HG03175 (cell line): ENCODE results near the gene SERGEF.
"Not testable (repeated sequence)": the region's sequence is repeated elsewhere in the genome, so short reads cannot be mapped to it uniquely, and the experiment has no call there.

Experiments
- ATAC-seq: cut with Tn5 transposase; IDR thresholded peaks from one replicate; pipeline ENCODE4 v1.9.1; 2021; ENCODE audit warnings: mild to moderate bottlenecking, moderate library complexity; ENCODE audit not compliant: unreplicated experiment

The SERGEF gene

GRCh38 chr11:18001191-18001590, 11.7 kb downstream of the SERGEF start:
- ATAC-seq, result peak; percentile 16

- peak; percentile 84 for ATAC-seq
Observed at GRCh38 chr11:18000760-18001159, 12.1 kb downstream of the SERGEF start.

- ATAC-seq, result not testable (repeated sequence)
Observed at GRCh38 chr11:18000128-18000527, 12.7 kb downstream of the SERGEF start.

- no peak for ATAC-seq
Observed at GRCh38 chr11:17992916-17993315, 19.9 kb downstream of the SERGEF start.

GRCh38 chr11:17991783-17992433, 20.9 kb downstream of the SERGEF start:
- ATAC-seq, result peak; percentile 85

GRCh38 chr11:17989306-17989705, 23.5 kb downstream of the SERGEF start:
- ATAC-seq, result no peak

- ATAC-seq, result no peak
Observed at GRCh38 chr11:17988465-17988864, 24.4 kb downstream of the SERGEF start.

- no peak for ATAC-seq
Observed at GRCh38 chr11:17987826-17988225, 25.0 kb downstream of the SERGEF start.

GRCh38 chr11:17986711-17987220, 26.1 kb downstream of the SERGEF start:
- no peak for ATAC-seq

GRCh38 chr11:17986007-17986710, 26.7 kb downstream of the SERGEF start:
- ATAC-seq, result no peak

GRCh38 chr11:17985517-17985916, 27.3 kb downstream of the SERGEF start:
- no peak for ATAC-seq

- no peak for ATAC-seq
Observed at GRCh38 chr11:17983569-17983968, 29.3 kb downstream of the SERGEF start.

- ATAC-seq, result no peak
Observed at GRCh38 chr11:17979770-17980371, 33.0 kb downstream of the SERGEF start.

- peak; percentile 53 for ATAC-seq
Observed at GRCh38 chr11:17978553-17979287, 34.1 kb downstream of the SERGEF start.

- no peak for ATAC-seq
Observed at GRCh38 chr11:17976651-17977050, 36.2 kb downstream of the SERGEF start.

- no peak for ATAC-seq
Observed at GRCh38 chr11:17974246-17974645, 38.6 kb downstream of the SERGEF start.

- ATAC-seq, result no peak
Observed at GRCh38 chr11:17972987-17973386, 39.9 kb downstream of the SERGEF start.

- no peak for ATAC-seq
Observed at GRCh38 chr11:17968206-17968605, 44.6 kb downstream of the SERGEF start.

- ATAC-seq, result no peak
Observed at GRCh38 chr11:17967661-17968060, 45.2 kb downstream of the SERGEF start.

- ATAC-seq, result no peak
Observed at GRCh38 chr11:17960091-17960490, 52.8 kb downstream of the SERGEF start.

GRCh38 chr11:17958446-17958845, 54.4 kb downstream of the SERGEF start:
- ATAC-seq, result no peak
